Measurements from ENCODE around the gene KCNJ6. TPM values are rescaled to one million over a fixed set of nuclear protein-coding genes. Genes with fewer than 3 reads are reported as not detected.

KCNJ6 gene
- total RNA-seq, 1 experiment from 2014 or later: 1.2 TPM

DNA sequence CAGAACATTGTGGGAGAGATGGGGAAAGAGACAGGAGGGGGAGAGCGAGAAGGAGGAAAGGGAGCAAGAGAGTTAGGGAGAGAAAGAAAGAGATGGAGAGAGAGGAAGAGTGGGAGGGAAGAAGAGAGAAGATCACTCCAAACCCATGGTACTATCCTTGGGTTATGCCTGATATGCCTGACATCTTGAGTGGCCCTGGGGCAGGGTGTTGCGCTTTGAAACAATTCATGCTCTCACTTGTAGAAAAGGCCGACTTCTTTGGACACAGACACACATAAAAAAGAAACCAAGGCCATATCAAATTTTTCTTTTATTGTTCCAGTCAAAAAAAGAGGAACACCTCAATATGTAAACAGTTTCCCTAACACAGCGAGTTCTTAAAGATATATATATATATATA lies 309.2 kb downstream of the KCNJ6 start:
- Histone ChIP-seq H2AK5ac (ENCODE audit: insufficient read length, low read length) (no peak overlapping the region), H4K91ac (ENCODE audit: insufficient read length, low read depth, low read length) (no peak overlapping the region), H2AFZ (ENCODE audit: low read length) (no peak overlapping the region), H3K9ac (ENCODE audit: extremely low read depth, insufficient read length, low read length) (no peak overlapping the region), H4K5ac (ENCODE audit: insufficient read length, low read depth, low read length) (no peak overlapping the region), H3K56ac (ENCODE audit: insufficient read length, low read depth, low read length) (no peak overlapping the region), H3K27ac (ENCODE audit: insufficient read length, low read depth, low read length) (no peak overlapping the region), H3T11ph (ENCODE audit: low read length) (no peak overlapping the region), H3K4me1 (ENCODE audit: insufficient read depth, low read length) (no peaks in the 10 kb centered on the region), H4K20me1 (ENCODE audit: control insufficient read depth, insufficient read depth, insufficient read length) (no peaks in the 10 kb centered on the region), H3K18ac (ENCODE audit: insufficient read length, low read depth, low read length) (no peak overlapping the region), H2BK20ac (ENCODE audit: low read depth, low read length, poor library complexity, severe bottlenecking) (no peak overlapping the region), H2BK12ac (ENCODE audit: insufficient read length, low read depth, low read length) (no peak overlapping the region), H4K8ac (replicated peaks; ENCODE audit: insufficient read length, low read depth, low read length) (no peak overlapping the region), H3K23me2 (ENCODE audit: insufficient read length, low read depth, low read length, poor library complexity, severe bottlenecking) (no peaks in the 10 kb centered on the region), H2BK5ac (ENCODE audit: insufficient read length, low read length) (no peak overlapping the region), H3K4ac (ENCODE audit: low read depth, low read length) (no peak overlapping the region), H3K23ac (ENCODE audit: insufficient read length, low read depth, low read length) (no peak overlapping the region), H3K4me2 (ENCODE audit: insufficient read depth, insufficient read length, low read length) (no peak overlapping the region), H3K79me1 (ENCODE audit: insufficient read depth, low read depth, low read length, poor library complexity, severe bottlenecking) (no peaks in the 10 kb centered on the region), H3K79me2 (ENCODE audit: insufficient read depth, low read length) (no peaks in the 10 kb centered on the region), H2BK120ac (ENCODE audit: low read depth, low read length, poor library complexity, severe bottlenecking) (no peak overlapping the region), H3K14ac (ENCODE audit: insufficient read depth, low read length) (no peak overlapping the region), H3K27me3 (ENCODE audit: insufficient read depth, low read length) (no peaks in the 10 kb centered on the region), H3K9me3 (ENCODE audit: control insufficient read depth, low read depth, low read length) (no peaks in the 10 kb centered on the region), H2BK15ac (ENCODE audit: low read depth, low read length) (no peak overlapping the region)
- Mint-ChIP-seq H3K4me1 (no peaks in the 10 kb centered on the region), H3K4me3 (no peak overlapping the region), H3K36me3 (ENCODE audit: insufficient read depth in 1 of 3, low read depth in 3 of 3) (peaks cover 0 to 10% (median 3%) of the 10 kb centered on the region in 3 experiments; a peak in 2 of 7 replicates), H3K9me3 (peaks cover 8 to 12% of the 10 kb centered on the region in 2 experiments; a peak in 4 of 5 replicates), H3K27me3 (ENCODE audit: low read depth) (peaks cover 1% of the 10 kb centered on the region; the same call in 1 of the 2 replicates), H3K27ac (no peak overlapping the region; a peak in 1 of 7 replicates)
- DNase-seq: no peak
- WGBS (ENCODE audit: extremely low coverage, insufficient read length, low lambda C conversion rate): 83% methylated on average over 1 of the region's 4 CpGs
- TF ChIP-seq, protein P1, sequence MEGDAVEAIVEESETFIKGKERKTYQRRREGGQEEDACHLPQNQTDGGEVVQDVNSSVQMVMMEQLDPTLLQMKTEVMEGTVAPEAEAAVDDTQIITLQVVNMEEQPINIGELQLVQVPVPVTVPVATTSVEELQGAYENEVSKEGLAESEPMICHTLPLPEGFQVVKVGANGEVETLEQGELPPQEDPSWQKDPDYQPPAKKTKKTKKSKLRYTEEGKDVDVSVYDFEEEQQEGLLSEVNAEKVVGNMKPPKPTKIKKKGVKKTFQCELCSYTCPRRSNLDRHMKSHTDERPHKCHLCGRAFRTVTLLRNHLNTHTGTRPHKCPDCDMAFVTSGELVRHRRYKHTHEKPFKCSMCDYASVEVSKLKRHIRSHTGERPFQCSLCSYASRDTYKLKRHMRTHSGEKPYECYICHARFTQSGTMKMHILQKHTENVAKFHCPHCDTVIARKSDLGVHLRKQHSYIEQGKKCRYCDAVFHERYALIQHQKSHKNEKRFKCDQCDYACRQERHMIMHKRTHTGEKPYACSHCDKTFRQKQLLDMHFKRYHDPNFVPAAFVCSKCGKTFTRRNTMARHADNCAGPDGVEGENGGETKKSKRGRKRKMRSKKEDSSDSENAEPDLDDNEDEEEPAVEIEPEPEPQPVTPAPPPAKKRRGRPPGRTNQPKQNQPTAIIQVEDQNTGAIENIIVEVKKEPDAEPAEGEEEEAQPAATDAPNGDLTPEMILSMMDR (conservative IDR thresholded peaks at IDR 0.05): no peak

Data from H9 (cell line).